ENCODE data around the gene CAMK2G.

DNA sequence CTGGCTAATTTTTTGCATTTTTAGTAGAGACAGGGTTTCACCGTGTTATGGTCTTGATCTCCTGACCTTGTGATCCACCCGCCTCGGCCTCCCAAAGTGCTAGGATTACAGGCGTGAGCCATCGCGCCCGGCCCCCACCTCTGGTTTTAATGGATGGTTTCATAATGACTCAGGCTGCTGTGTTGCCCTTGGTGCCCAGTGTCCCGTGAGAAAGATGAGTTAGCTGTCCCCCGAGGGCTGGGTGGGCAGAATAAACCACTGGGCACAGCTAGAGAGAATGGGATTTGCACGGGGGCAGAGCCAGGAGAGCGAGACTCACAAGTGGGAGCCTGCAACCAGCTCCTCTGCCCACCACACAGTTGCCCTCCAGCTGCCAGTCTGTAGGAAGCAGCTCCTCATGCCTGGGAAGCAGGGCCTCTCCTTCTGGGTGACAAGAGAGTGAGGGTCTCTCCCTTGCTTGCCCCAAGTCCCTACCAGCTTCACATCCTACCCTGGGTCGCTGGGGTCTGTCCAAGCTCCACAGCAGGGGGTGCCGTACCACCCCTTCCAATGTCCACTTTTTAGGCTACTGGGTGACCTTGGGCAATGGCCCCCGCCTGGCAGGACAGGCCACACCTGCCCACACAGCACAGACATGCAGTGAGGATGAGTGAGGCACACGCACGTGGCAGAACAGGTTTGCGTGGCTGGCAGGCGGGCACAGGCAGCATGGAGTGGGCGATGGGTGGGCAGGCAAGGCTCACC, 46.8 kb downstream of the CAMK2G start:
- no peak for TF ChIP-seq POLR2A (IDR thresholded peaks at IDR 0.05)
- TF ChIP-seq, protein P1, sequence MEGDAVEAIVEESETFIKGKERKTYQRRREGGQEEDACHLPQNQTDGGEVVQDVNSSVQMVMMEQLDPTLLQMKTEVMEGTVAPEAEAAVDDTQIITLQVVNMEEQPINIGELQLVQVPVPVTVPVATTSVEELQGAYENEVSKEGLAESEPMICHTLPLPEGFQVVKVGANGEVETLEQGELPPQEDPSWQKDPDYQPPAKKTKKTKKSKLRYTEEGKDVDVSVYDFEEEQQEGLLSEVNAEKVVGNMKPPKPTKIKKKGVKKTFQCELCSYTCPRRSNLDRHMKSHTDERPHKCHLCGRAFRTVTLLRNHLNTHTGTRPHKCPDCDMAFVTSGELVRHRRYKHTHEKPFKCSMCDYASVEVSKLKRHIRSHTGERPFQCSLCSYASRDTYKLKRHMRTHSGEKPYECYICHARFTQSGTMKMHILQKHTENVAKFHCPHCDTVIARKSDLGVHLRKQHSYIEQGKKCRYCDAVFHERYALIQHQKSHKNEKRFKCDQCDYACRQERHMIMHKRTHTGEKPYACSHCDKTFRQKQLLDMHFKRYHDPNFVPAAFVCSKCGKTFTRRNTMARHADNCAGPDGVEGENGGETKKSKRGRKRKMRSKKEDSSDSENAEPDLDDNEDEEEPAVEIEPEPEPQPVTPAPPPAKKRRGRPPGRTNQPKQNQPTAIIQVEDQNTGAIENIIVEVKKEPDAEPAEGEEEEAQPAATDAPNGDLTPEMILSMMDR (IDR thresholded peaks at IDR 0.05), result no peak
- no peak for TF ChIP-seq POLR2AphosphoS5 (IDR thresholded peaks at IDR 0.05)
